Measurements from ENCODE around the gene KLHL6.

DNA sequence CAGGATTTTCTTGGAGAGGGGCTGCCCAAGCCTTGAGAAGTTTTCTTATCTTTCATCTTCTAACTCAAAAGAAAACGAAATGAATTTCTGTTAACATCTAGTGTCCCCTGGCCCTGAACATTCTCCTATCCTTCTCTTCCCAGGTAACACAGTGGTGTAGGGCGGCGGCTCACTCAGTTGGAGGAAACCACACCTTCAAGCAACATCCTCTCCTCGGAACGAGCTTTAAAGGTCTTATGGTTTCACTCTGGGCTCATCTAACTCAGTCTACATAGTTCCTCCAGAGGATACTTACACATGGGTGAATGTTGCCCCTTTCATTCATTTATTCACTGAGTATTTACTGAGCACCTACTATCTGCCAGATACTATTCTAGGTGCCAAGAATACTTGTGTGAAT is 31.0 kb upstream of the KLHL6 start:
- TF ChIP-seq CTCF (IDR thresholded peaks at IDR 0.05) (no peak), POLR2A (IDR thresholded peaks at IDR 0.05) (no peak)

Measured in stomach (tissue), 4 donors.